NCI-H460 (cell line): ENCODE results near the gene LEUTX. TPM values are rescaled to one million over a fixed set of nuclear protein-coding genes. Genes with fewer than 3 reads are reported as not detected.

Source experiments
- DNase-seq: peaks from one replicate; pipeline ENCODE4 v3.0.0-alpha.2; 2016; ENCODE audit warnings: low read depth; ENCODE audit errors: extremely low read depth
- total RNA-seq: library from RNA; depleted of rRNA; stranded (reverse); fragments of >200 nt; shearing (Covaris generic); gene quantifications from 2 replicates; pipeline ENCODE4 v1.2.3, GENCODE V29; 2014

LEUTX gene
- total RNA-seq, 1 experiment from 2014 or later, result not detected

DNA sequence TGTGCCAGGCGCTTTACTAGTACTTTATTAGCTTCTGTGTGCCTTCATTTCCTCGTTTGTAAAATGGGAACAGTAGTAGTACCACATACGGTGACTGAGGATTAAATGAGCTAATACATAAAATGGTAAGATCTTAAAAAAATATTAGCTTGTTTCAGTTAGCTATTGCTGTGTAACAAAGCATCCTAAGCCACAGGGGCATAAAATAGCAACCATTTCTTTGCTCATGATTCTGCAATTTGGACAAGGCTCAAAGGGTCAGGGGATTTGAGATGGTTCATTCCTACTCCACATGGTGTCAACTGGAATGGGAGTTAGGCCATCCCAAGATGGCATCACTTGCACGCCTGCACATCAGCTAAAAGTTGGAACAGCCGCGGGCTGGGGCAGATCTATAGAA is 42.0 kb downstream of the LEUTX start:
- no peak for DNase-seq

- no peak for DNase-seq
Measured at GRCh38 chr19:39823686-39824085, 45.0 kb downstream of the LEUTX start.

- DNase-seq, result no peak
Measured at GRCh38 chr19:39824143-39825092, 45.8 kb downstream of the LEUTX start.

DNA sequence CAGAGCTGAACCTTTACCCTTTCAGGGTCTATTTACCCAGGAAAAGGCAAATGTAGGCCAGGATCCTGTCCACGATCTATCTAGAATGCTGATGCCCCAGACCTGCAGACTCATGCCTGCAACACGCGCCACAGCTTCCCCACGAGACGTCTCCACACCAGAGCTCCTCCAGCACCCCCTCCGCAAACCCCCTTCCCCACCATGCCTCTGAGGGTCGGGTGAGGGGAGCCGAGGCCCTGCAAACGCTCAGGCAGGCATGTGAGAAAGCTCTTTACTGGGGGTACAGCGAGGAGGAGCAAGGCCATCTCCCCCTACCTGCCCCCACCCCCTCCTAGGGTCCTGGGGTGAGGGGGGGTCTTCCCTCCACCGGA is 46.4 kb downstream of the LEUTX start:
- no peak for DNase-seq

DNA sequence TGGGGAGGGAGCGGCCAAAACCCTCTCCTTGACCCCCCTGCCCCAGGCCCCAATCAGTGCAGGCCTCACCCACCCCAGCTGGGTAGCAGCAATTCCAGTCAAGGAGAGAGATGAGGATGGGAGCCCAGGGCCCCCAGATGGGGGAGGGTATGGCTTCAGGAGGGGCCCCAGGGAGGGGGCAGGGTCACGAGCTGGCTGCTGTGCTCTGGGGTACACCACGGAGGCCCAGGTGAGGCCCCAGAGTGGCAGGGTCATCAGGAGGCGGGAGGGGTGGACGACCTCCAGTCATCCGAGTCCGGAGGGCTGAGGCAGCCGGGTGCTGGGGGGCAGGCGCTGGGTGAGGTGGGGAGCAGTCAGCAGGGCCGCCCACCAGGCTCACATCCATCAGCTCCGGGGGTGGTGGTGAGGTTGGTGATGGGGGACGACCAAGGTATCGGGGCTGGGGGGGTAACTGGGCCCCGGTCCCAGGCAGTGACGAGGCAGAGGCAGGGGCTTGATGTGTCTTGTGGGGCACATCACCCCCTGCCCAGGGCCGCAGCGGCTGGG is 47.0 kb downstream of the LEUTX start:
- DNase-seq, result no peak

DNA sequence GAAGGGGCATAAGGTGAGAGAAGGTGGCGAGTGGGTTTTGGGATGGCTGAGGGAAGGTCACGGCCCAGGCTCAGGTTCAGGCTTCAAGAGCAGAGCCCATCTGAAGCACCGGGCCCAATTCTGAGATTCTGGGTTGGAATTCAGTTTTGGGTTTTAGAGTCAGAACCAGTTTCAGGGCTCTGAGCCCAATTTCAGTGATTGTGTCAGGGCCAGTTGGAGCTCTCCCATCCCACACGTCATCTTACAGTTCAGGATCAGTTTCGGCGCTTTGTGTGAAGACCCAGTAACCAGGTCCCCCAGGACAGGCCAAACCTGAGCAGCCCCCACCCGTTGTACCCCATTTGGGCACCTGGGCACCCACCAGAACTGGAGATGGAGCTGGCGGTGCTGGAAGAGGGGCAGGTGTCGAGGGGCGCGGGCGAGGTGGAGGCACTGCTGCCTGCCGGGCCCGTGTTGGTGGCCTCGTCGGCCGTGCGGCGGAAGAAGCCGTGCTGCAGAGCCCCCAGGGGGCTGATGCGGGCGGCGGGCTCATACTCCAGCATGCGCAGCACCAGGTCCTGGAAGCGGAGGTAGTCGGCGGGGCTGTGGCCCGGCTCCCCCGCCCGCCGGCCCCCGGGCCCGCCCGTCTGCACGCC is 47.8 kb downstream of the LEUTX start:
- DNase-seq, result no peak

DNA sequence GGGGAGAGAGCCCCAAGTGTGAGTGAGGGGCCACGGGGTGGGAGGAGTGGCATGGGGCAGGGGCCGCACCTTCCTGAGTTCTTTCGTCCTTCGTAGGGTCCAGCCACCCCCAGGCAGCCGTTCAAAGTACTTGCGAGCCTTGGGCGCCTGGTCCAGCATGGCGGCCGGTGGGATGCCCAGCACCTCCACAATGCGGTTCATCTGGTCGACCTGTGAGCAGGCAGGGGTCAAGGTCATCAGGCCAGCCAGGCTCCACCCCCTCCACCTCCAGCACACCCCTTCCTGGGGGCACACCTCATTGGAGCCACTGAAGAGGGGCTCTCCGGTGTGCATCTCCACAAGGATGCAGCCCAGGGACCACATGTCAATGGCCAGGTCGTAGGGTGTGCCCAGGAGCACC is 48.6 kb downstream of the LEUTX start:
- DNase-seq, result no peak

- no peak for DNase-seq
Measured at GRCh38 chr19:39828015-39828653, 49.5 kb downstream of the LEUTX start.

- DNase-seq, result no peak
Measured at GRCh38 chr19:39828654-39829032, 50.0 kb downstream of the LEUTX start.

GRCh38 chr19:39829702-39830275 is 51.1 kb downstream of the LEUTX start:
- DNase-seq, result no peak

DNA sequence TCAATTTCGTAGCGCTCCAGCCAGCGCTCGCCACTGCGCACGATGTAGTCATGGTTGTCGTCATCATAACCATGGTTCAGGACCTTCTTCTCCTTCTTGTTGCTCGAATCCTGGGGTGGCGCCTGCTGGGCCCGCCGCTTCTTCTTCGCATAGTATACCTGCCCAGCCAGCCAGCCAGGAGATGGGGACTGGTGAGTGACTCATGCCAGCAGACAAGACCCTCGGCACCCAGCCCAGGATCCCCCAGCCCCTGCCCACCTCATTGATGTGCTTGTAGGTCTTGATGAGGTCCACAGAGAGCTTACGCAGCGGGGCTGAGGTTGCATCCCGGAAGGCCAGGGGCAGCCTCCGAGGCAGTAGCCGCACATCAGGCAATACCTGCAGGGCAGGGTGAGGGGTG is 51.8 kb downstream of the LEUTX start:
- DNase-seq, result no peak

- DNase-seq, result no peak
Measured at GRCh38 chr19:39830847-39831246, 52.2 kb downstream of the LEUTX start.

GRCh38 chr19:39831679-39832078 is 53.0 kb downstream of the LEUTX start:
- DNase-seq, result no peak

DNA sequence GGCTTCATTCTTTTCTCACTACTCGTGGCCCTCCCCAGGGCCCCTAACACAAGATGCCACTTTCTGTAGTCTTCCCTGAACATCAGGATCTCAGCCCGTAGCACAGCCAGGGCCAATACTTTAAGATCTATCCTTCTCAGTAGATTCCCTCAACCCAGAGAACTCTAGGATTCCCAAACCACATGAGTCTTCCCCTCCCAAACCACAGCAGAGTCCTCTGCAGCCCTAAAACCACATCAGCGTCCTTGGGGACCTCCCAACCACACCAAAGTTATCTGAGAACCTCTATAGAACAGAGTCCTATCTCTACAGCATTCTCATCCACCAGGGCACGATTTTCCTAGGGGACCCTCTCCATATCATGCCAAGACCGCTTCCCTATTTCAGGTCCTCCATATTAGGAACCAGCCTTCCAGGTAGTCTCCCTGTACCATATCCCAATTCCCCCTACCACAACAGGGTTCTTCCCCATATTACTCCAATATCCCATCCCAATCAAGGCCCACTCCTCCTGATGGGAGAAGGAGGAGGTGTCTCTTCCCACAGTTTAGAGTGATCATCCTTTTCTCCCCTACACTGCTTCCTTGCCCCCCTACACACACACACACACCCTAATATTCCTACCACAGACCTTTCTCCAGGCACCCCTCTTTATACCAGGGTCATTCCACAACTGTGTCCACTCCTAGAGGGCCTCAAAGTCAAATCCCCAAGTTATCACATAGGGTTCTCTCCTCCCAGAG is 53.9 kb downstream of the LEUTX start:
- DNase-seq, result no peak

DNA sequence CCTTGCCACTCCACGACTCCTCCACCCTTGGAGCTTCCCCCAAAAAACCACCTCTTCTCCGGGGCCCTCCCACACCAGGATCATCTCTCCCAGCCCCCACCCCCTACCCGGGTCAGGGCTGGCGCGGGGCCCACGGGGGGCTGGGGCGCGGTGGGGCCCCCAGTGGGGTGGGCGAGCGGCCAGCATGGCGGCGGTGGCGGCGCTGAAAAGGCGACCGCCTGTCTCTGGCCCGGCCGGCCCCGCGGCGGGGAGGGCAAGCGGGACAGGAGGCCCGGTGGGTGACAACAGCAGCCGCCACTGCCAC is 54.5 kb downstream of the LEUTX start:
- no peak for DNase-seq

DNA sequence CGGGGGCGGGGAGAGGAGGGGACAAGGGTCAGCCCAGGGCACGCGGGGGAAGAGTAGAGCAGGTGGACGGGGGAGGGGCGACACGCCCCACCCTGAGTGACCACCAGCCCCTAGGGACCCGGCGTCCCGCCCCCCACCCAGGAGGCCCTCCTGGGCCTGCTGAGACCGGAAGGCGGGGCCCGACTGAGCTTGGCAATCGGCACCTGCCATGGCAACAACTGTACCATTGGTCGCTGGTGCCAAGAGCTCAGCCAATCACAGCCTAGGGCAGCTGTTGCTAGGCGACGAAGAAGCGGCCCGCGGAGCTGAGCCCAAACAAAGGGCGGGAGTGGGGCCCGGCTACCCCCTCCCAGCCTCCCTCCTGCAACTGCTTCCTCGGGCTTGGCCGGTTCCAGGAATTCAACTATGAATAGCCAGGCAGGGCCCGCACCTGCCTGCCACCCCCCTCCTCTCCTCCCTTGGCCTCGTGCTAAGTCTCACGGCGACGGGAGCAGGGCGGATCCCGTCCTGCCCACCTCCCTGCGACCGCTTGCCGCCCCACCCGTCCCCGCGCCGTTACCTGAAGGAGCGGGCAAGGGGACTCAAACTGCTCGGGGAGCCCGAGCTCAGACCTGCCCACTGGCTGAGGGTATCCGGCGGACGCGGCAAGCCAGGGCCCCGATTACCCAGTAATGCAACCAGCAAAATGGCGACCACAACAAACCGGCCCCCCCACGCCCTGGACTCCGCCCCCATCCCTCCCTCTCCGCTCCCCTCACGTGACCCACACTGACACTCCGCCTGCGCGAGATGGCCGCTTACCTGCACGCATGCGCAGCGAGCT is 55.0 kb downstream of the LEUTX start, which contains the start of gene DYRK1B:
TSS of gene DYRK1B (minus strand) at position 699 of the 823 bp plus-strand sequence. CDS start 2,295 bp downstream, outside the sequence.
- DNase-seq, result no peak

- DNase-seq, result no peak
Measured at GRCh38 chr19:39834287-39834841, 55.7 kb downstream of the LEUTX start.
